ENCODE results near the gene CCZ1B. TPM values are rescaled to one million over a fixed set of nuclear protein-coding genes. Genes with fewer than 3 reads are reported as not detected.
"Not testable (repeated sequence)": the region's sequence is repeated elsewhere in the genome, so short reads cannot be mapped to it uniquely, and the experiment has no call there.

Gene CCZ1B
- total RNA-seq, 1 experiment from 2014 or later: 21.1 TPM

DNA sequence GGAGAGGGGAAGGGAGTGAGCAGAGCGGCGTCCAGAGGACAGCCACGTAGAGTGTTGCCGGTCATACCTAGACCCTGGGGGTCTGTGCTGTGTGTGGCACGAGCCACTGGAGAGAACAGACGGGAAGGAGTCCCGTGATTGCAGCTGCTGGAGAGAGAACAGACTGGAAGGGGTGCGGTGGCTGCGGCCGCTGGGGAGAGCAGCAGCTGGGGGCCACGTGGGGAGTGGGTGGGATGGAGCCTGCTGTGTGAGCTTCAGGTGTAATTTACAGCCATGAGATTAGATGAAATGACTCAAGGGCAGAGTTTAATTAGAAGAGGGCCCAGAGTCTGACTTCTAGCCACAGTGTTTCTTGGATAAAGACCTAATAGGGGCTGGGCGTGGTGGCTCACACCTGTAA lies 76.7 kb downstream of the CCZ1B start:
- DNase-seq (ENCODE audit: low read depth): not testable (repeated sequence)

Other genes starting within 250 kb of the CCZ1B start
- gene ZDHHC4, start 248.8 kb downstream of the CCZ1B start, total RNA-seq (2014; rRNA removed): 75.4 and 84.8 TPM in 2 replicates
- gene INTS15, start 236.3 kb downstream of the CCZ1B start, total RNA-seq (2014; rRNA removed): 24.6 and 24.7 TPM in 2 replicates
- 0.38 and 0.69 TPM in 2 replicates for gene ZNF853, start 210.7 kb downstream of the CCZ1B start, total RNA-seq (2014; rRNA removed)
- 25.0 and 25.3 TPM in 2 replicates for gene ZNF316, start 189.0 kb downstream of the CCZ1B start, total RNA-seq (2014; rRNA removed)
- 17.4 and 19.6 TPM in 2 replicates for gene ZNF12, start 119.3 kb downstream of the CCZ1B start, total RNA-seq (2014; rRNA removed)
- gene RSPH10B2, start 72.2 kb downstream of the CCZ1B start, total RNA-seq (2014; rRNA removed): not detected in 2 replicates